Karpas-422 (cell line): ENCODE data around the gene SCARF2. TPM values are rescaled to one million over a fixed set of nuclear protein-coding genes. Genes with fewer than 3 reads are reported as not detected.

ENCODE experiments used
- DNase-seq: peaks from one replicate; pipeline ENCODE4 v3.0.0-alpha.2; 2015
- H2AFZ ChIP-seq: fragments of 200-600 bp; sonication (generic); 2 replicates; pipeline ENCODE4 v1.6.1; 2014; ENCODE audit warnings: antibody characterized with exemption, low read length, mixed read lengths
- H3K27ac ChIP-seq: fragments of 200-600 bp; sonication (generic); 2 replicates; pipeline ENCODE4 v1.5.1; 2014; ENCODE audit warnings: mild to moderate bottlenecking, low read length, moderate library complexity
- H3K27me3 ChIP-seq: fragments of 200-600 bp; sonication (generic); 2 replicates; pipeline ENCODE4 v1.6.1; 2014; ENCODE audit warnings: low read length, mixed read lengths
- H3K36me3 ChIP-seq: fragments of 200-600 bp; sonication (generic); 2 replicates; pipeline ENCODE4 v1.6.1; 2014; ENCODE audit warnings: low read length, mixed read lengths; ENCODE audit not compliant: insufficient read depth
- H3K4me1 ChIP-seq: fragments of 200-600 bp; sonication (generic); 2 replicates; pipeline ENCODE4 v1.6.1; 2014; ENCODE audit warnings: mild to moderate bottlenecking, low read length, mixed read lengths
- H3K4me2 ChIP-seq: fragments of 200-600 bp; sonication (generic); 2 replicates; pipeline ENCODE4 v1.6.1; 2014; ENCODE audit warnings: low read length, low read depth, mild to moderate bottlenecking; ENCODE audit not compliant: poor library complexity, severe bottlenecking
- H3K4me3 ChIP-seq: fragments of 200-600 bp; sonication (generic); 2 replicates; pipeline ENCODE4 v1.5.1; 2014; ENCODE audit warnings: mild to moderate bottlenecking, antibody characterized with exemption, low read length, mixed read lengths
- H3K79me2 ChIP-seq: fragments of 200-600 bp; sonication (generic); 2 replicates; pipeline ENCODE4 v1.6.1; 2014; ENCODE audit warnings: mild to moderate bottlenecking, low read length, mixed read lengths
- H3K9ac ChIP-seq: fragments of 200-600 bp; sonication (generic); 2 replicates; pipeline ENCODE4 v1.6.0; 2014; ENCODE audit warnings: low read length
- H3K9me2 ChIP-seq: fragments of 200-600 bp; sonication (generic), shearing (Covaris generic); replicated peaks from 2 replicates; pipeline ENCODE4 v1.6.0; 2014; ENCODE audit warnings: mild to moderate bottlenecking, low read length, moderate library complexity; ENCODE audit not compliant: insufficient read depth
- H3K9me3 ChIP-seq: fragments of 300-700, 200-600 bp; sonication (generic); 2 replicates; pipeline ENCODE4 v1.6.1; 2014; ENCODE audit warnings: low read length, mixed read lengths
- H4K20me1 ChIP-seq: fragments of 200-600 bp; sonication (generic); 2 replicates; pipeline ENCODE4 v1.6.1; 2014; ENCODE audit warnings: mild to moderate bottlenecking, antibody characterized with exemption, low read length, low read depth; ENCODE audit not compliant: insufficient read depth
- total RNA-seq: library from RNA; depleted of rRNA; stranded (reverse); fragments of >200 nt; shearing (Covaris generic); gene quantifications from 2 replicates; pipeline ENCODE4 v1.2.3, GENCODE V29; 2014; ENCODE audit warnings: low replicate concordance

Gene SCARF2
- total RNA-seq, 1 experiment from 2014 or later: 0.67 TPM

GRCh38 chr22:20407829-20408228, 29.8 kb downstream of the SCARF2 start:
- Histone ChIP-seq H2AFZ (no peak overlapping the region), H3K9me2 (no peaks in the 10 kb centered on the region), H4K20me1 (no peaks in the 10 kb centered on the region), H3K27me3 (no peaks in the 10 kb centered on the region), H3K79me2 (no peaks in the 10 kb centered on the region), H3K4me2 (no peak overlapping the region), H3K36me3 (no peaks in the 10 kb centered on the region), H3K9me3 (no peaks in the 10 kb centered on the region), H3K4me1 (no peaks in the 10 kb centered on the region), H3K4me3 (no peak overlapping the region), H3K27ac (no peak overlapping the region), H3K9ac (no peak overlapping the region)
- DNase-seq: no peak

GRCh38 chr22:20406686-20407408, 30.8 kb downstream of the SCARF2 start:
- Histone ChIP-seq H3K9me2 (no peaks in the 10 kb centered on the region), H3K79me2 (no peaks in the 10 kb centered on the region), H3K4me1 (no peaks in the 10 kb centered on the region), H3K36me3 (no peaks in the 10 kb centered on the region), H2AFZ (no peak overlapping the region), H3K27ac (no peak overlapping the region), H4K20me1 (no peaks in the 10 kb centered on the region), H3K4me3 (no peak overlapping the region), H3K27me3 (no peaks in the 10 kb centered on the region), H3K9ac (no peak overlapping the region), H3K9me3 (no peaks in the 10 kb centered on the region), H3K4me2 (no peak overlapping the region)
- DNase-seq: no peak

DNA sequence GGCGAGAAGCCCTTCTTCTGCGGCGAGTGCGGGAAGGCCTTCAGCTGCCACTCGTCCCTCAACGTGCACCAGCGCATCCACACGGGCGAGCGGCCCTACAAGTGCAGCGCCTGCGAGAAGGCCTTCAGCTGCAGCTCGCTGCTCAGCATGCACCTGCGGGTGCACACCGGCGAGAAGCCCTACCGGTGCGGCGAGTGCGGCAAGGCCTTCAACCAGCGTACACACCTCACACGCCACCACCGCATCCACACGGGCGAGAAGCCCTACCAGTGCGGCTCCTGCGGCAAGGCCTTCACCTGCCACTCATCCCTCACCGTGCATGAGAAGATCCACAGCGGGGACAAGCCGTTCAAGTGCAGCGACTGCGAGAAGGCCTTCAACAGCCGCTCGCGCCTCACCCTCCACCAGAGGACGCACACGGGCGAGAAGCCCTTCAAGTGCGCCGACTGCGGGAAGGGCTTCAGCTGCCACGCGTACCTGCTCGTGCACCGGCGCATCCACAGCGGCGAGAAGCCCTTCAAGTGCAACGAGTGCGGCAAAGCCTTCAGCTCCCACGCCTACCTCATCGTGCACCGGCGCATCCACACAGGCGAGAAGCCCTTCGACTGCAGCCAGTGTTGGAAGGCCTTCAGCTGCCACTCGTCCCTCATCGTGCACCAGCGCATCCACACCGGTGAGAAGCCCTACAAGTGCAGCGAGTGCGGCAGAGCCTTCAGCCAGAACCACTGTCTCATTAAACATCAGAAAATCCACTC, 31.5 kb downstream of the SCARF2 start:
- Histone ChIP-seq H3K27me3 (no peaks in the 10 kb centered on the region), H3K36me3 (no peaks in the 10 kb centered on the region), H3K27ac (no peak overlapping the region), H3K4me1 (peaks cover under 1% of the 10 kb centered on the region; the same call in 1 of the 2 replicates), H3K9me2 (no peaks in the 10 kb centered on the region), H2AFZ (no peak overlapping the region), H3K4me2 (no peak overlapping the region), H3K9ac (no peak overlapping the region), H3K9me3 (no peaks in the 10 kb centered on the region), H3K79me2 (no peaks in the 10 kb centered on the region), H3K4me3 (no peak overlapping the region), H4K20me1 (no peaks in the 10 kb centered on the region)
- no peak for DNase-seq

DNA sequence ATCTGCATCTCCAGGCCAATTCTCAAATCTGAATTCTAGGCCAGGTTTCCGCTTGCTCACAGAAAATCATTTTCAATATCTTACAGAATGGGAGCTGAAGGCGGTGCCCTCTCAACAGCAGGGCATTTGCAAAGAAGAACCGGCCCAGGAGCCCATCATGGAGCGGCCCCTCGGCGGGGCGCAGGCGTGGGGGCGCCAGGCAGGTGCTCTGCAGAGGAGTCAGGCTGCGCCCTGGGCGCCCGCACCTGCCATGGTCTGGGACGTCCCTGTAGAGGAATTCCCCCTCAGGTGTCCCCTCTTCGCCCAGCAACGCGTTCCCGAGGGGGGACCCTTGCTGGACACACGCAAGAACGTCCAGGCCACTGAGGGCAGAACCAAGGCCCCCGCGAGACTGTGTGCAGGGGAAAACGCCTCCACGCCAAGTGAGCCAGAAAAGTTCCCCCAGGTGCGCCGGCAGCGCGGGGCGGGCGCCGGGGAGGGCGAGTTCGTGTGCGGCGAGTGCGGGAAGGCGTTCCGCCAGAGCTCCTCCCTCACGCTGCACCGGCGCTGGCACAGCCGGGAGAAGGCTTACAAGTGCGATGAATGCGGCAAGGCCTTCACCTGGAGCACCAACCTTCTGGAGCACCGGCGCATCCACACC, 32.2 kb downstream of the SCARF2 start:
- Histone ChIP-seq H3K9me2 (no peaks in the 10 kb centered on the region), H3K4me3 (no peak overlapping the region), H3K4me2 (no peak overlapping the region), H3K79me2 (no peaks in the 10 kb centered on the region), H3K9me3 (no peaks in the 10 kb centered on the region), H3K9ac (no peak overlapping the region), H3K36me3 (no peaks in the 10 kb centered on the region), H3K4me1 (peaks cover 2% of the 10 kb centered on the region; the same call in 1 of the 2 replicates), H4K20me1 (no peaks in the 10 kb centered on the region), H3K27me3 (no peaks in the 10 kb centered on the region), H2AFZ (no peak overlapping the region), H3K27ac (no peak overlapping the region)
- no peak for DNase-seq

DNA sequence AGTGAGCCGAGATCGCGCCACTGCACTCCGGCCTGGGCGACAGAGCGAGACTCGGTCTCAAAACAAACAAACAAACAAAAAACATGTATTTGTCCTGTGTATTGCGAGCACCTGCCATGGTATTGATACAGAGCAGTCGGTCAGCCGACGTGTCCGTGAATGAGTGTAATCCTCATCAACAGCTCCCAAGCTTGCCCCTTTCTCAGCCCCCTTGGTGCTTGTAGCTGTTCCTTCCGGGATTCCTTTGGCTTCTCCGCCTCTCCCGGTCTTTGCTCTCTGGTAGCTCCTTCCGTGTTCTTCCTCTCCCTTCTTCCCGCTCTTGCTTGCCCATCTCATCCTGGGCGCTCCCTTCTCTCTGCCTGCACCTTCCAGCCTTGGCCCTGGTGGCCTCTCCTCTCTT, 32.7 kb downstream of the SCARF2 start:
- Histone ChIP-seq H3K27ac (no peak overlapping the region), H3K79me2 (no peaks in the 10 kb centered on the region), H3K36me3 (no peaks in the 10 kb centered on the region), H3K4me1 (peaks cover 2% of the 10 kb centered on the region; the same call in 1 of the 2 replicates), H3K4me3 (no peak overlapping the region), H3K4me2 (no peak overlapping the region), H2AFZ (no peak overlapping the region), H3K9me3 (no peaks in the 10 kb centered on the region), H3K9me2 (no peaks in the 10 kb centered on the region), H3K27me3 (no peaks in the 10 kb centered on the region), H3K9ac (no peak overlapping the region), H4K20me1 (no peaks in the 10 kb centered on the region)
- no peak for DNase-seq

DNA sequence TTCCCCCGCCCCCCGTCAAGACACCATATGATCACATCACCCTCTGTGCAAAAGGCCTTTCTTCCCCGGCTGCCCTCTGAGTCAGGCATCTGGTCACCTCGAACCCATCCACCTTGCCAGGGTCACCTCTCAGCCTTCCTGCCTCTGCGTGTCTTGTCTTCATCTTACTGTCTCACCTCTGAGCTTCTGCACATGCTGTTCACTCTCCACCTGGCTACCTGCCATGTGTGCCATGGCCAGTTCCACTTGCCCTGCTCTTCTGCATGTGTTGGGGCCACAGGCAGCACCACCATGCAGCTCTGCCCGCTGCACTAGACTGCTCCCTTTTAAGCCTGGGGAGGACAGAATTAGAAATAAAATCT, 33.9 kb downstream of the SCARF2 start:
- H3K9me3 ChIP-seq: no peaks in the 10 kb centered on the region
- H4K20me1 ChIP-seq: no peaks in the 10 kb centered on the region
- DNase-seq: no peak
- H3K79me2 ChIP-seq: no peaks in the 10 kb centered on the region
- H3K9me2 ChIP-seq: no peaks in the 10 kb centered on the region
- H3K27ac ChIP-seq: no peak overlapping the region
- H2AFZ ChIP-seq: no peak overlapping the region
- H3K27me3 ChIP-seq: no peaks in the 10 kb centered on the region
- H3K4me3 ChIP-seq: no peak overlapping the region
- H3K36me3 ChIP-seq: no peaks in the 10 kb centered on the region
- H3K9ac ChIP-seq: no peak overlapping the region
- H3K4me2 ChIP-seq: no peak overlapping the region
- H3K4me1 ChIP-seq: peaks cover 2% of the 10 kb centered on the region; the same call in 1 of the 2 replicates

- Histone ChIP-seq H3K36me3 (no peaks in the 10 kb centered on the region), H3K9ac (no peak overlapping the region), H4K20me1 (no peaks in the 10 kb centered on the region), H3K9me3 (no peaks in the 10 kb centered on the region), H3K4me3 (no peak overlapping the region), H3K79me2 (no peaks in the 10 kb centered on the region), H3K4me1 (peaks cover 2% of the 10 kb centered on the region; the same call in 1 of the 2 replicates), H3K27ac (no peak overlapping the region), H3K27me3 (no peaks in the 10 kb centered on the region), H3K4me2 (no peak overlapping the region), H3K9me2 (no peaks in the 10 kb centered on the region), H2AFZ (no peak overlapping the region)
- no peak for DNase-seq
Measured at GRCh38 chr22:20402960-20403778, 34.5 kb downstream of the SCARF2 start.
